ENCODE results near the gene BCAS3.

GRCh38 chr17:61316633-61317032, 639.0 kb downstream of the BCAS3 start:
- TF ChIP-seq CTCF (IDR thresholded peaks at IDR 0.05) (no peak), EP300 (IDR thresholded peaks at IDR 0.05) (no peak)

All from ovary (tissue), 3 donors.